ENCODE data around the gene USP28.

USP28 gene

DNA sequence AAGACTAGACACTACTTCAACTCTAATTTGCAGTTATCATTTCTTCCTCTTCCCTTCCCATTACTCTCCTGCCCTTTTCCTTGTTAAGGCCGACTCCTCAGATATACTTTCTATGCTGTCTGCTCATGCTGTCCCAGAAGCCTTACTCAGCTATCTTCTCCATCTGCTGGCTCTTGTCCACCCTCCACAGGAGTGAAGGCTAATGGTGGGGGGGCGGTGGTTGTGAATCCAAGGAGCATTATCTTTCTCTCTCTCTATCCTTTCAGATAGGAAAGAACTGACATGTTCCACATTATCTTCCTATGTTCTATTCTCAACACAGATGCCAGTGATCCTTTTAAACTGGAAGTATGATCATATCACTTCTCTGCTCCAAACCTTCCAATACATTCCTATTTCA is 37.4 kb downstream of the USP28 start:
- Histone ChIP-seq H3K27me3 (no peaks in the 10 kb centered on the region), H3K4me3 (no peak overlapping the region), H3K27ac (no peak overlapping the region), H3K9me3 (no peaks in the 10 kb centered on the region), H3K4me1 (no peaks in the 10 kb centered on the region), H3K36me3 (peaks cover 20 to 63% (median 36%) of the 10 kb centered on the region in 3 donors)
- intact Hi-C loops (cut with DNase I; ENCODE audit: low total_unique reads) = no loop called here
- TF ChIP-seq, protein P1, sequence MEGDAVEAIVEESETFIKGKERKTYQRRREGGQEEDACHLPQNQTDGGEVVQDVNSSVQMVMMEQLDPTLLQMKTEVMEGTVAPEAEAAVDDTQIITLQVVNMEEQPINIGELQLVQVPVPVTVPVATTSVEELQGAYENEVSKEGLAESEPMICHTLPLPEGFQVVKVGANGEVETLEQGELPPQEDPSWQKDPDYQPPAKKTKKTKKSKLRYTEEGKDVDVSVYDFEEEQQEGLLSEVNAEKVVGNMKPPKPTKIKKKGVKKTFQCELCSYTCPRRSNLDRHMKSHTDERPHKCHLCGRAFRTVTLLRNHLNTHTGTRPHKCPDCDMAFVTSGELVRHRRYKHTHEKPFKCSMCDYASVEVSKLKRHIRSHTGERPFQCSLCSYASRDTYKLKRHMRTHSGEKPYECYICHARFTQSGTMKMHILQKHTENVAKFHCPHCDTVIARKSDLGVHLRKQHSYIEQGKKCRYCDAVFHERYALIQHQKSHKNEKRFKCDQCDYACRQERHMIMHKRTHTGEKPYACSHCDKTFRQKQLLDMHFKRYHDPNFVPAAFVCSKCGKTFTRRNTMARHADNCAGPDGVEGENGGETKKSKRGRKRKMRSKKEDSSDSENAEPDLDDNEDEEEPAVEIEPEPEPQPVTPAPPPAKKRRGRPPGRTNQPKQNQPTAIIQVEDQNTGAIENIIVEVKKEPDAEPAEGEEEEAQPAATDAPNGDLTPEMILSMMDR (IDR thresholded peaks at IDR 0.05) = no peak
- DNase-seq = no peak

GRCh38 chr11:113835306-113835705 is 40.1 kb downstream of the USP28 start:
- Histone ChIP-seq H3K27me3 (no peaks in the 10 kb centered on the region), H3K9me3 (no peaks in the 10 kb centered on the region), H3K4me3 (no peak overlapping the region), H3K36me3 (peaks cover 10 to 74% (median 29%) of the 10 kb centered on the region in 3 donors), H3K4me1 (no peaks in the 10 kb centered on the region), H3K27ac (no peak overlapping the region)
- TF ChIP-seq, protein P1 (IDR thresholded peaks at IDR 0.05) = no peak
- intact Hi-C loops (cut with DNase I; ENCODE audit: low total_unique reads) = no loop called here
- DNase-seq = no peak

DNA sequence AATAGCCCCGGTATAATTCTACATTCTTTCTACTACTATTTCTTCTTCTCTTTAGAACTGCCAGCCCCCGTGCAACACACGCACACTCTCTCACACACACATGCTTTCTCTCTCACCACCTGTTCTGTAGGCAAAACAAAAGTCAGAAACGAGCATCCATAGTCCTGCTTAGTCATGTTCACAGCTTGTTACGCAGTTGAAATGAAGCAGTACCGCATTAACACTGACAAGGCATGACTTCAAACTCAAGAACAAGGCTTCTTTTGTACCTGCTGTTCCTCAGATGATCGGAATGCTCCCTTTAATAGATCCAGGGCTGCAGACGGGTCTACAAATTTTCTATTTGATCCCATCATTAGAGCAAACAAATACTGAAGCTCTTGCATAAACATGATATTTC is 42.2 kb downstream of the USP28 start:
- intact Hi-C loops (cut with DNase I; ENCODE audit: low total_unique reads) = no loop called here
- Histone ChIP-seq H3K36me3 (peaks cover 3 to 66% (median 14%) of the 10 kb centered on the region in 3 donors), H3K27ac (no peak overlapping the region), H3K4me1 (no peaks in the 10 kb centered on the region), H3K9me3 (no peaks in the 10 kb centered on the region), H3K4me3 (no peak overlapping the region), H3K27me3 (no peaks in the 10 kb centered on the region)
- TF ChIP-seq, protein P1 (IDR thresholded peaks at IDR 0.05) = no peak
- no peak for DNase-seq

DNA sequence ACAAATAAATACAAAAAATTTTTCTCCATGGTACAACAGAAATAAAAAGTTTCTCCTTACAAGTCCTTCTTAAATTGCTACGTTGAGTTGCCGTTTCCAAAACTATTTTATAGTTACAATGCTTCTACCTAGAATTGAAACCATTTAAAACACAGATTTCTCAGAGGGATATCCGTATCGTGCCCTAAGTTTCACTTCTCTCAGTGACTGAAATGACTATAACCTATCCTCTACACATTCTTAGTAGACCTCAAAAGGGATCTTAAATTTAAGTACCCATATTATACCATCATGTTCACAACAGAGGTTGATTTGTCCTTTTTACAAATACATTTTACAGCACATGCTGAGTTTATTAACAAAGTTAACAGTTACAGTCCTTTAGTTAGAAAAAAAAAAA is 44.1 kb downstream of the USP28 start:
- no peaks in the 10 kb centered on the region for H3K9me3 ChIP-seq
- no peaks in the 10 kb centered on the region for H3K4me1 ChIP-seq
- no peak for DNase-seq
- H3K36me3 ChIP-seq = peaks cover 12 to 66% (median 30%) of the 10 kb centered on the region in 3 donors
- no peak overlapping the region for H3K27ac ChIP-seq
- TF ChIP-seq, protein P1 (IDR thresholded peaks at IDR 0.05) = no peak
- no peak overlapping the region for H3K4me3 ChIP-seq
- intact Hi-C loops (cut with DNase I; ENCODE audit: low total_unique reads) = no loop called here
- no peaks in the 10 kb centered on the region for H3K27me3 ChIP-seq

GRCh38 chr11:113829751-113830150 is 45.6 kb downstream of the USP28 start:
- peaks cover 17 to 67% (median 44%) of the 10 kb centered on the region in 3 donors for H3K36me3 ChIP-seq
- no peaks in the 10 kb centered on the region for H3K9me3 ChIP-seq
- DNase-seq = no peak
- no peaks in the 10 kb centered on the region for H3K27me3 ChIP-seq
- H3K27ac ChIP-seq = no peak overlapping the region
- TF ChIP-seq, protein P1 (IDR thresholded peaks at IDR 0.05) = no peak
- no peaks in the 10 kb centered on the region for H3K4me1 ChIP-seq
- intact Hi-C loops (cut with DNase I; ENCODE audit: low total_unique reads) = no loop called here
- no peak overlapping the region for H3K4me3 ChIP-seq

GRCh38 chr11:113828191-113828590 is 47.2 kb downstream of the USP28 start:
- TF ChIP-seq, protein P1 (IDR thresholded peaks at IDR 0.05) = no peak
- Histone ChIP-seq H3K4me1 (no peaks in the 10 kb centered on the region), H3K4me3 (no peak overlapping the region), H3K9me3 (no peaks in the 10 kb centered on the region), H3K36me3 (peaks cover 30 to 73% (median 53%) of the 10 kb centered on the region in 3 donors), H3K27me3 (no peaks in the 10 kb centered on the region), H3K27ac (no peak overlapping the region)
- no peak for DNase-seq
- intact Hi-C loops (cut with DNase I; ENCODE audit: low total_unique reads) = no loop called here
